HCT116 (cell line): ENCODE measurements around the gene POR. TPM values are rescaled to one million over a fixed set of nuclear protein-coding genes. Genes with fewer than 3 reads are reported as not detected.

Experiments
- ATAC-seq: fragments of 200-7000 bp; cut with Tn5 transposase; 2 replicates; pipeline ENCODE4 v1.9.1; 2020; ENCODE audit warnings: mild to moderate bottlenecking, moderate library complexity
- BruUV-seq: library from RNA; stranded (reverse); fragments of 400-500 nt; replicated peaks from 2 replicates; lab custom pipeline; 2021; lab: Mats Ljungman, UMichigan
- CTCF ChIA-PET: fragments of 300-600 bp; sonication (Branson Sonifier 250); formaldehyde crosslinking; loops from one replicate; lab custom pipeline; 2021; ENCODE audit warnings: antibody characterized with exemption; lab: Charles Lee
- POLR2A ChIA-PET: fragments of 300-600, 350-600 bp; sonication (Branson Sonifier 250); formaldehyde crosslinking; loops from one replicate; lab custom pipeline; 2021; ENCODE audit warnings: antibody characterized with exemption; lab: Charles Lee
- RAD21 ChIA-PET, 2 experiments: fragments of 300-600 bp; sonication (Branson Sonifier 250); formaldehyde crosslinking; loops; one replicate each; lab custom pipeline; 2023; ENCODE audit warnings: low total read pairs in 2 of 2; ENCODE audit not compliant: uncharacterized antibody in 2 of 2, unreplicated experiment in 2 of 2, low non-redundant PET in 1 of 2; lab: Charles Lee
- DNase-seq: peaks from one replicate; pipeline ENCODE4 v3.0.0-alpha.2; 2010; ENCODE audit warnings: low read depth, low spot score
- H2AFZ ChIP-seq: fragments of 200-600 bp; shearing (Covaris generic), sonication (generic); 2 replicates; pipeline ENCODE4 v1.6.1; 2017; ENCODE audit warnings: low read depth, mixed run types, mixed read lengths, antibody characterized with exemption, low read length; ENCODE audit not compliant: poor library complexity, severe bottlenecking
- H3K27ac ChIP-seq: 2 replicates; pipeline ENCODE4 v1.5.1; 2012; ENCODE audit warnings: low read depth, low read length
- H3K27me3 ChIP-seq: fragments of 200-600 bp; sonication (generic); 2 replicates; pipeline ENCODE4 v1.6.1; 2016; ENCODE audit warnings: mixed run types, low read length, mixed read lengths; ENCODE audit not compliant: insufficient read depth
- H3K36me3 ChIP-seq, 2 experiments: fragments of 200-500 bp in 1 of 2; fragments of 200-600 bp in 1 of 2; sonication (Bioruptor generic) in 1 of 2; sonication (generic) in 1 of 2; 2 replicates each; pipeline versions ENCODE4 v1.5.1 to v1.6.1; 2014 to 2016; ENCODE audit warnings: low read length in 2 of 2, inconsistent platforms in 1 of 2, mixed read lengths in 1 of 2, mixed run types in 1 of 2; ENCODE audit not compliant: insufficient read depth in 2 of 2, control insufficient read depth in 1 of 2
- H3K4me1 ChIP-seq, 2 experiments: fragments of 200-600 bp in 1 of 2; sonication (generic) in 1 of 2; 2 replicates each; pipeline versions ENCODE4 v1.5.1 to v1.6.1; 2012 to 2017; ENCODE audit warnings: low read length in 2 of 2, inconsistent platforms in 1 of 2, mild to moderate bottlenecking in 1 of 2, mixed read lengths in 1 of 2, mixed run types in 1 of 2, moderate library complexity in 1 of 2; ENCODE audit not compliant: insufficient read depth in 2 of 2, control insufficient read depth in 1 of 2
- H3K4me2 ChIP-seq: fragments of 200-600 bp; sonication (generic); 2 replicates; pipeline ENCODE4 v1.6.1; 2017; ENCODE audit warnings: mixed run types, low read length, mixed read lengths
- H3K4me3 ChIP-seq, 2 experiments: fragments of 200-600 bp in 1 of 2; sonication (generic) in 1 of 2; replicated peaks in 1 of 2; 2 replicates each; pipeline ENCODE4 v1.5.1; 2011 to 2016; ENCODE audit warnings: low read length in 2 of 2, control low read depth in 1 of 2, low read depth in 1 of 2, mild to moderate bottlenecking in 1 of 2, mixed read lengths in 1 of 2, mixed run types in 1 of 2
- H3K79me2 ChIP-seq: fragments of 200-600 bp; sonication (generic); 2 replicates; pipeline ENCODE4 v1.6.1; 2017; ENCODE audit warnings: mild to moderate bottlenecking, mixed run types, low read length, moderate library complexity, mixed read lengths; ENCODE audit not compliant: insufficient read depth
- H3K9ac ChIP-seq: fragments of 200-600 bp; sonication (generic); 2 replicates; pipeline ENCODE4 v1.6.1; 2016; ENCODE audit warnings: low read length, mixed read lengths
- H3K9me2 ChIP-seq: fragments of 200-600 bp; sonication (generic), shearing (Covaris generic); 2 replicates; pipeline ENCODE4 v1.6.1; 2017; ENCODE audit warnings: mixed run types, mild to moderate bottlenecking, moderate library complexity; ENCODE audit not compliant: insufficient read depth
- H3K9me3 ChIP-seq, 2 experiments: fragments of 200-500 bp in 1 of 2; fragments of 200-600 bp in 1 of 2; sonication (Bioruptor generic) in 1 of 2; sonication (generic) in 1 of 2; 2 replicates each; pipeline ENCODE4 v1.6.1; 2014 to 2017; ENCODE audit warnings: low read length in 2 of 2, mixed read lengths in 2 of 2, inconsistent platforms in 1 of 2, low read depth in 1 of 2, mild to moderate bottlenecking in 1 of 2, mixed run types in 1 of 2, moderate library complexity in 1 of 2; ENCODE audit not compliant: control insufficient read depth in 1 of 2, insufficient read depth in 1 of 2
- H4K20me1 ChIP-seq: fragments of 200-600 bp; sonication (generic), shearing (Covaris generic); 2 replicates; pipeline ENCODE4 v1.6.1; 2017; ENCODE audit warnings: mixed run types, mild to moderate bottlenecking, moderate library complexity; ENCODE audit not compliant: insufficient read depth
- CBX3 ChIP-seq: IDR thresholded peaks from 2 replicates; pipeline ENCODE4 v1.6.1; 2012; ENCODE audit warnings: low read depth
- CEBPB ChIP-seq: IDR thresholded peaks from 2 replicates; pipeline ENCODE4 v1.6.1; 2012; ENCODE audit warnings: low read depth
- EGR1 ChIP-seq: IDR thresholded peaks from 2 replicates; pipeline ENCODE4 v1.6.1; 2012; ENCODE audit warnings: low read depth
- ELF1 ChIP-seq: IDR thresholded peaks from 2 replicates; pipeline ENCODE4 v1.6.1; 2012; ENCODE audit warnings: low read depth, borderline replicate concordance
- EZH2 ChIP-seq: fragments of 200-600 bp; sonication (generic); IDR thresholded peaks from 2 replicates; pipeline ENCODE4 v1.6.1; 2017; ENCODE audit warnings: antibody characterized with exemption, mixed run types
- EZH2phosphoT487 ChIP-seq: fragments of 200-600 bp; IDR thresholded peaks from 2 replicates; pipeline ENCODE4 v1.6.1; 2018; ENCODE audit warnings: antibody characterized with exemption, borderline replicate concordance
- FOSL1 ChIP-seq: IDR thresholded peaks from 2 replicates; pipeline ENCODE4 v1.6.1; 2012; ENCODE audit warnings: low read depth
- POLR2A ChIP-seq: IDR thresholded peaks from 2 replicates; pipeline ENCODE4 v1.7.0; 2011; ENCODE audit warnings: borderline replicate concordance; ENCODE audit not compliant: insufficient read depth, insufficient read length; ENCODE audit errors: extremely low read depth
- RAD21 ChIP-seq: IDR thresholded peaks from 2 replicates; pipeline ENCODE4 v1.6.1; 2012; ENCODE audit warnings: low read depth, mild to moderate bottlenecking
- SIN3A ChIP-seq: IDR thresholded peaks from 2 replicates; pipeline ENCODE4 v1.6.1; 2012; ENCODE audit warnings: low read depth
- SP1 ChIP-seq: IDR thresholded peaks from 2 replicates; pipeline ENCODE4 v1.6.1; 2012; ENCODE audit warnings: low read depth
- SRF ChIP-seq: IDR thresholded peaks from 2 replicates; pipeline ENCODE4 v1.6.1; 2012; ENCODE audit warnings: low read depth
- TCF7L2 ChIP-seq: IDR thresholded peaks from 2 replicates; pipeline ENCODE4 v1.7.0; 2011; ENCODE audit warnings: borderline replicate concordance, inconsistent platforms; ENCODE audit not compliant: insufficient read depth, insufficient read length; ENCODE audit errors: extremely low read depth
- YY1 ChIP-seq: IDR thresholded peaks from 2 replicates; pipeline ENCODE4 v1.6.1; 2011; ENCODE audit warnings: low read length, low read depth, moderate library complexity, mild to moderate bottlenecking; ENCODE audit not compliant: insufficient replicate concordance; ENCODE audit errors: extremely low read depth
- ZFX ChIP-seq: fragments of 450-650 bp; IDR thresholded peaks from 2 replicates; pipeline ENCODE4 v1.6.1; 2017
- ZNF274 ChIP-seq: fragments of 200-500 bp; sonication (Bioruptor generic); IDR thresholded peaks from 2 replicates; pipeline ENCODE4 v1.6.1; 2014; ENCODE audit warnings: mild to moderate bottlenecking, low read depth, low read length, inconsistent platforms
- intact Hi-C: fragments of 100-400 bp; cut with micrococcal nuclease; formaldehyde crosslinking; loops from 2 replicates; pipeline ENCODE4 v1.10.0; 2022
- total RNA-seq: library from RNA; stranded (reverse); gene quantifications from one replicate; pipeline ENCODE4 v1.2.1, GENCODE V29; 2021; ENCODE audit not compliant: unreplicated experiment
- TF ChIP-seq, protein P1 (sequence below): IDR thresholded peaks from 2 replicates; pipeline ENCODE4 v1.6.1; 2012
- TF ChIP-seq, protein P2 (sequence below): IDR thresholded peaks from 2 replicates; pipeline ENCODE4 v1.6.1; 2012
- TF ChIP-seq, protein P3 (sequence below): IDR thresholded peaks from 2 replicates; pipeline ENCODE4 v1.6.1; 2011; ENCODE audit warnings: mild to moderate bottlenecking, low read length, moderate library complexity; ENCODE audit not compliant: insufficient replicate concordance; ENCODE audit errors: extremely low read depth

Gene POR
- total RNA-seq, 1 experiment from 2014 or later, result 120 TPM

DNA sequence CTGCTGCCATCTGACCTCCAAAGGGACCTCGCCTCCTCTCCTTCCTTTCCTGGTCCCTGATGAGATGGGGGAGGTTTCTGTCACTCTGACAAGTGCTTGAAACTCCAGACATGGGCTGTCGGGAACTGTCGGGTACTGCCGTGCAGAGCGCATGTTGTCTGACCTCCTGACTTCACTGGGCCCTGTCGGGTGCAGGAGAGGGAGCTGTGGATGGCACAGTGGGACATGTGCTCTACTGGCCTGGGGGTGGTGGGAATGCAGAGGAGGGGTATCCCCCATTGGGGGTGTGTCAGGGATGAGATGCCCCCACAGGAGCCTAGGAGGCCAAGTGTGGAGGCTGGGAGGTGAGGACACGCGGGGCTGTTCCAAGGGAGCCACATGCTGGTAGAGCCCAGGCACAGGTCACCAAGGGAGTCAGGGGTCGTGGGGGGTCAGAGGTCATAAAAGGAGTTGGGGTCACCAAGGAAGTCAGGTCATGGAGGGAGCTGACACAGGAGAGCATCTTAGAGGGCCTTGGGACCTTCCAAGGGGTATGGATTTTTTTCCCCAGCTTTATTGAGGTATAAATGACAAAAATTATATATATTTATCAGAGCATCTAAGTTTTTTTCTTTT is 48.5 kb downstream of the POR start:
- ChIA-PET CTCF (no interaction called here), RAD21 (no interaction called here), POLR2A (no interaction called here)
- no peak overlapping the region for H3K27ac ChIP-seq
- H3K9me2 ChIP-seq, result no peaks in the 10 kb centered on the region
- H3K9ac ChIP-seq, result no peak overlapping the region
- BruUV-seq, result no TSS peak
- H3K79me2 ChIP-seq, result no peaks in the 10 kb centered on the region
- H3K4me3 ChIP-seq, result no peak overlapping the region
- H3K36me3 ChIP-seq, result no peaks in the 10 kb centered on the region
- no peaks in the 10 kb centered on the region for H4K20me1 ChIP-seq
- DNase-seq (no peak), ATAC-seq (no peak)
- no peaks in the 10 kb centered on the region for H3K9me3 ChIP-seq
- H3K4me1 ChIP-seq, result no peaks in the 10 kb centered on the region
- no peaks in the 10 kb centered on the region for H3K27me3 ChIP-seq
- no peak for TF ChIP-seq FOSL1
- no peak for TF ChIP-seq CEBPB
- TF ChIP-seq YY1, result no peak
- TF ChIP-seq, protein P1, sequence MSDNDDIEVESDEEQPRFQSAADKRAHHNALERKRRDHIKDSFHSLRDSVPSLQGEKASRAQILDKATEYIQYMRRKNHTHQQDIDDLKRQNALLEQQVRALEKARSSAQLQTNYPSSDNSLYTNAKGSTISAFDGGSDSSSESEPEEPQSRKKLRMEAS, result no peak
- no peak for TF ChIP-seq SP1
- no peak for TF ChIP-seq EZH2phosphoT487
- TF ChIP-seq RAD21, result no peak
- TF ChIP-seq, protein P2, sequence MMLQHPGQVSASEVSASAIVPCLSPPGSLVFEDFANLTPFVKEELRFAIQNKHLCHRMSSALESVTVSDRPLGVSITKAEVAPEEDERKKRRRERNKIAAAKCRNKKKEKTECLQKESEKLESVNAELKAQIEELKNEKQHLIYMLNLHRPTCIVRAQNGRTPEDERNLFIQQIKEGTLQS, result no peak
- no peak for TF ChIP-seq POLR2A
- intact Hi-C loops, result no loop called here
- no peak overlapping the region for H3K4me2 ChIP-seq
- H2AFZ ChIP-seq, result no peak overlapping the region

DNA sequence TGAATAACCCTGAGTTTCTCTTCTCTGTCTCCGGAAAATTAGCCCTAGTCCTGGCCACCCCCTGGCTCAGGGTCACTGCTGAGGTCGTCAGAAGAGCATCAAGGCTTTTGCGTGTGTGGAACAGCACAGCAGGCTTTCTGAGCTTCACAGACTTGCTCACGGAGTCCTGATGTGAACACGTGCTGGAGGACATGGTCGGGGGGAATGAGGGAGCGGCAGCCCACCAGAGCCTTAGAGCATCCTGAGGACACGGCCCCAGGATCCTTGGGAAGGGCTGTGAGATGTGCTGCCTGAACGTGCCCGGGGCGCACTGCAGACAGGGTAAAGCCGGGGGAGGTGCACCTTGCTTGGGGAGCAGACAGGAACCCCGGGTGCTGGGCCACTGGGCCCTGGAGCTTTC is 50.7 kb downstream of the POR start:
- no TSS peak for BruUV-seq
- POLR2A ChIA-PET, result no interaction called here
- ATAC-seq (no peak), DNase-seq (no peak)
- intact Hi-C loops, result no loop called here
- Histone ChIP-seq H4K20me1 (no peaks in the 10 kb centered on the region), H3K9me2 (no peaks in the 10 kb centered on the region), H3K9me3 (no peaks in the 10 kb centered on the region), H3K27ac (no peak overlapping the region), H3K4me3 (no peak overlapping the region), H3K27me3 (no peaks in the 10 kb centered on the region), H3K9ac (no peak overlapping the region), H3K79me2 (no peaks in the 10 kb centered on the region), H3K4me1 (no peaks in the 10 kb centered on the region), H2AFZ (no peak overlapping the region), H3K4me2 (no peak overlapping the region), H3K36me3 (no peaks in the 10 kb centered on the region)
- RAD21 ChIA-PET, result no interaction called here
- CTCF ChIA-PET, result no interaction called here
- TF ChIP-seq EZH2phosphoT487 (no peak), SRF (no peak), EGR1 (no peak), CEBPB (no peak), TCF7L2 (no peak), YY1 (no peak), RAD21 (no peak), POLR2A (no peak), SP1 (no peak), ZNF274 (no peak), ELF1 (no peak), ZFX (no peak), EZH2 (no peak), SIN3A (no peak), CBX3 (no peak)
- TF ChIP-seq, protein P1, result no peak
- TF ChIP-seq, protein P3, sequence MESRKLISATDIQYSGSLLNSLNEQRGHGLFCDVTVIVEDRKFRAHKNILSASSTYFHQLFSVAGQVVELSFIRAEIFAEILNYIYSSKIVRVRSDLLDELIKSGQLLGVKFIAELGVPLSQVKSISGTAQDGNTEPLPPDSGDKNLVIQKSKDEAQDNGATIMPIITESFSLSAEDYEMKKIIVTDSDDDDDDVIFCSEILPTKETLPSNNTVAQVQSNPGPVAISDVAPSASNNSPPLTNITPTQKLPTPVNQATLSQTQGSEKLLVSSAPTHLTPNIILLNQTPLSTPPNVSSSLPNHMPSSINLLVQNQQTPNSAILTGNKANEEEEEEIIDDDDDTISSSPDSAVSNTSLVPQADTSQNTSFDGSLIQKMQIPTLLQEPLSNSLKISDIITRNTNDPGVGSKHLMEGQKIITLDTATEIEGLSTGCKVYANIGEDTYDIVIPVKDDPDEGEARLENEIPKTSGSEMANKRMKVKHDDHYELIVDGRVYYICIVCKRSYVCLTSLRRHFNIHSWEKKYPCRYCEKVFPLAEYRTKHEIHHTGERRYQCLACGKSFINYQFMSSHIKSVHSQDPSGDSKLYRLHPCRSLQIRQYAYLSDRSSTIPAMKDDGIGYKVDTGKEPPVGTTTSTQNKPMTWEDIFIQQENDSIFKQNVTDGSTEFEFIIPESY, result no peak
